Muscle layer of duodenum (tissue), 2 donors: ENCODE data around the gene LRIG1.

Experiments used
- H3K27ac ChIP-seq: one replicate; pipeline ENCODE4 v1.7.0; 2013; ENCODE audit warnings: mild to moderate bottlenecking, low read length
- H3K27me3 ChIP-seq: one replicate; pipeline ENCODE4 v1.7.0; 2013; ENCODE audit warnings: low read depth, mild to moderate bottlenecking, control low read depth, low read length
- H3K36me3 ChIP-seq, 2 donors: one replicate each; pipeline ENCODE4 v1.7.0; 2013; ENCODE audit warnings: low read length in 2 of 2, control low read depth in 1 of 2, mild to moderate bottlenecking in 1 of 2; ENCODE audit not compliant: insufficient read depth in 2 of 2, control insufficient read depth in 1 of 2
- H3K4me1 ChIP-seq, 2 donors: one replicate each; pipeline ENCODE4 v1.7.0; 2013; ENCODE audit warnings: low read length in 2 of 2, mild to moderate bottlenecking in 2 of 2, control low read depth in 1 of 2, moderate library complexity in 1 of 2; ENCODE audit not compliant: insufficient read depth in 2 of 2, control insufficient read depth in 1 of 2
- H3K4me3 ChIP-seq, 2 donors: one replicate each; pipeline ENCODE4 v1.7.0; 2013; ENCODE audit warnings: low read length in 2 of 2, low read depth in 1 of 2, mild to moderate bottlenecking in 1 of 2
- H3K9me3 ChIP-seq, 2 donors: one replicate each; pipeline ENCODE4 v1.7.0; 2013; ENCODE audit warnings: low read length in 2 of 2, control low read depth in 1 of 2, mild to moderate bottlenecking in 1 of 2; ENCODE audit not compliant: control insufficient read depth in 1 of 2
- donor health status: healthy.

Gene LRIG1

DNA sequence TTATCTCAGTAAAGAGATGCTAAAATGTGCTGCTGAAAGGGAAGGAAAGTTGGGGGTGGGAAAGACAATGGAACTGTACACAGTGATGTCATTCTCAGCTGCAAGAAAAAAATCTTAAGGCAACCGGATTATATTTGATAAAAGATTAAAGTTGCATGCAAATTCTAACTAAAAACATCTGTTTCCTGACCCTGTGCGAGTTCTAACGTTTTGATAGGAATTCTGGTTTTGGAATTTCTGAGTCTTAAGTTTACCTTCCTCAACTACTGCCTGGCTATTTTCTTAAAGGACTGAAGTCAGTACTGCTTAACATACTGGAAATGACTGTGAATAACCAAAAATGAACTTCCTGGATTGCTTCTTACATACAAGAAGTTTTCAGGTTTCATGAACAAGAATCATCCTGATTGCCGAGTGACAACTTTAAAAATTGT, 164.5 kb downstream of the LRIG1 start:
- Histone ChIP-seq H3K27ac (no peak overlapping the region), H3K27me3 (no peaks in the 10 kb centered on the region), H3K9me3 (no peaks in the 10 kb centered on the region)

GRCh38 chr3:66335671-66336070, 165.2 kb downstream of the LRIG1 start:
- Histone ChIP-seq H3K27ac (no peak overlapping the region), H3K36me3 (no peaks in the 10 kb centered on the region), H3K9me3 (no peaks in the 10 kb centered on the region), H3K4me3 (no peak overlapping the region), H3K4me1 (peaks cover 0 to 4% of the 10 kb centered on the region in 2 donors), H3K27me3 (no peaks in the 10 kb centered on the region)

More for the DNA sequence above, 164.5 kb downstream of the LRIG1 start:
- Histone ChIP-seq H3K36me3 (no peaks in the 10 kb centered on the region), H3K4me3 (no peak overlapping the region), H3K4me1 (peaks cover 0 to 4% of the 10 kb centered on the region in 2 donors)
